AG04449 (cell line): ENCODE measurements around the gene ARMC2.

Experiments used
- CTCF ChIA-PET: fragments of 350-600 bp; formaldehyde crosslinking; extraction: SDS; loops from one replicate; lab custom pipeline; 2021; ENCODE audit warnings: antibody characterized with exemption; lab: Yijun Ruan, JAX
- POLR2A ChIA-PET: fragments of 400-600, 350-600 bp; formaldehyde crosslinking; extraction: SDS; loops from one replicate; lab custom pipeline; 2020; ENCODE audit warnings: antibody characterized with exemption, inconsistent platforms; lab: Yijun Ruan, JAX
- DNase-seq: peaks from one replicate; pipeline ENCODE4 v3.0.0-alpha.2; 2010; ENCODE audit warnings: low read depth, low spot score
- H3K4me3 ChIP-seq: 2 replicates; pipeline ENCODE4 v1.5.1; 2011; ENCODE audit warnings: low read depth, mild to moderate bottlenecking, control low read depth, low read length
- CTCF ChIP-seq: IDR thresholded peaks from one replicate; pipeline ENCODE4 v1.5.1; 2011; ENCODE audit warnings: mild to moderate bottlenecking, moderate library complexity, low read length, control low read depth, inconsistent platforms; ENCODE audit not compliant: insufficient read depth; ENCODE audit errors: missing control alignments

Gene ARMC2

GRCh38 chr6:108940741-108941140, 92.5 kb downstream of the ARMC2 start:
- ChIA-PET POLR2A (no interaction called here), CTCF (no interaction called here)
- TF ChIP-seq CTCF: no peak
- no peak for DNase-seq
- no peak overlapping the region for H3K4me3 ChIP-seq

DNA sequence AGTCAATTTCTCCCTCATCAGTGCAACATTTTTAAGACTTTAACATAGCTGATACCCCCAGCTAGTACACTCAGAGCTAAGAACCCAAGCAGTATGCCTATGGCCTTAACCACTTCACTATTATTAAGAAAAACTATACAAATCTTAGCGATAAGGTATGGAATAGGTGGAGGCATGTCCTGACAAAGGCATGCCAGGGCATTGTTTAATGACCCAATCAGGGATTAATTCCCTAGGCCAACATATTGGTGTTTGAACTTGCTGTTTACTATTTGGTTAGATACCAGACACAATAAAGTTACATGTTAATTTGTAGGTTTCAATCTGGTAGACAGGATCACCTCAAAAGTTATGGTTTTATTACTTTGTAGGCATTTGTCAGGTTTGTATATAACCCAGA, 93.1 kb downstream of the ARMC2 start:
- DNase-seq: no peak
- no peak overlapping the region for H3K4me3 ChIP-seq
- POLR2A ChIA-PET: no interaction called here
- CTCF ChIA-PET: no interaction called here
- no peak for TF ChIP-seq CTCF

- POLR2A ChIA-PET: no interaction called here
- TF ChIP-seq CTCF: no peak
- no peak for DNase-seq
- no peak overlapping the region for H3K4me3 ChIP-seq
- CTCF ChIA-PET: no interaction called here
Measured at GRCh38 chr6:108941859-108942258, 93.6 kb downstream of the ARMC2 start.

- no peak for TF ChIP-seq CTCF
- no peak overlapping the region for H3K4me3 ChIP-seq
- ChIA-PET CTCF (interaction anchor here (1.2 kb wide), 1 partner anchor 50 kb away, joined by 4 read pairs; no protein-coding TSS in a partner anchor), POLR2A (no interaction called here)
- no peak for DNase-seq
Measured at GRCh38 chr6:108942556-108943492, 94.6 kb downstream of the ARMC2 start.

DNA sequence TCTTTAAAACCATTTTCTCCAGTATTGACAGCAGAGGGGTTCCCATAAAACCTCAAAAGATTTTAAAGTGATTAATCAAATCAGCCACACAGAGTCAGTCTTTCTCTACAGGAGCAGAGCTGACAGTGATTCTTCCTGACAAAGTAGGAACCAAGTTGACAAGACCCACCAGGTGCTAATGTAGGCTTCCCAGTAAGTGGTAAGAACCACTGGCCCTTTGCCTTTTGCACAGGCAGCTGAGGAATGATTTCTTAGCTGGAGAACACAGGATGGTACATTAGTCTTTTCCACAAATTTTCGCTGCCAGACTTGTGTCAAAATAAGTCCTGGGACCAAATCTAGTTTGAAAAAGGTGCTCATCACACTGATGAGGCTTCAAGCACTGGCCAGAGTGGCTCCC, 95.8 kb downstream of the ARMC2 start:
- ChIA-PET POLR2A (no interaction called here), CTCF (interaction anchor here (1.2 kb wide), 1 partner anchor 51 kb away, joined by 4 read pairs; no protein-coding TSS in a partner anchor)
- DNase-seq: no peak
- H3K4me3 ChIP-seq: no peak overlapping the region
- TF ChIP-seq CTCF: no peak
